Pancreas (tissue), 10 donors: ENCODE measurements around the gene SMIM35. TPM values are rescaled to one million over a fixed set of nuclear protein-coding genes. Genes with fewer than 3 reads are reported as not detected.
A peak's percentile ranks its signal among the peaks of the same experiment; 100 is the strongest.

Experiments
- ATAC-seq, 4 donors: fragments of 200-7000 bp; cut with Tn5 transposase; one replicate each; pipeline versions ENCODE4 v1.8.0 to v1.9.1; 2020; ENCODE audit warnings: mild to moderate bottlenecking in 4 of 4, moderate library complexity in 4 of 4
- DNase-seq, 6 donors: peaks; one replicate each; pipeline ENCODE4 v3.0.0-alpha.2; 2020
- FAIRE-seq: peaks from 2 replicates; lab custom pipeline; 2012; peaks lifted over from hg19 to GRCh38; lab: Jason Lieb, UNC
- H3K27ac ChIP-seq, 4 donors: fragments of 200-600 bp; sonication (generic); 1 replicate in 3 of 4; 2 replicates in 1 of 4; pipeline versions ENCODE4 v1.5.0 to v1.8.0; 2020
- H3K27me3 ChIP-seq, 4 donors: fragments of 200-600 bp; one replicate each; pipeline ENCODE4 v1.8.0; 2021
- H3K36me3 ChIP-seq, 3 donors: fragments of 200-600 bp; sonication (generic) in 1 of 3; one replicate each; pipeline versions ENCODE4 v1.5.0 to v1.8.0; 2020 to 2021
- H3K4me1 ChIP-seq, 3 donors: fragments of 200-600 bp; one replicate each; pipeline ENCODE4 v1.8.0; 2021
- H3K4me3 ChIP-seq, 4 donors: fragments of 200-600 bp; sonication (generic) in 2 of 4; one replicate each; pipeline versions ENCODE4 v1.5.0 to v1.8.0; 2020 to 2021
- H3K9me3 ChIP-seq, 4 donors: fragments of 200-600 bp; one replicate each; pipeline ENCODE4 v1.8.0; 2021
- WGBS, 2 donors: extraction: QIAGEN DNeasy Blood & Tissue Kit; methylation state at CpG; one replicate each; pipeline ENCODE4 v1.1.7; 2013; 5-methylcytosine and 5-hydroxymethylcytosine counted together
- intact Hi-C, 3 donors: fragments of 100-400 bp; cut with DNase I; formaldehyde crosslinking; loops; one replicate each; pipeline versions ENCODE4 v1.11.1 to v1.14.2; 2022
- polyA plus RNA-seq, 2 donors: library from polyadenylated mRNA; stranded (reverse); fragments of 200-250 nt; gene quantifications; one replicate each; pipeline ENCODE4 v1.2.3, GENCODE V29; 2013
- total RNA-seq, 6 donors: library from RNA; stranded (reverse); fragmentation: NEBNext Ultra II Directional in 4 of 6; extraction: Animal tissue kit (Norgen Biotek cat#: 25700) in 4 of 6; gene quantifications; one replicate each; pipeline versions ENCODE4 v1.2.1 to v1.2.4, GENCODE V29; 2021 to 2023
- TF ChIP-seq, protein P1 (sequence below), 4 donors: fragments of 200-600 bp; sonication (generic) in 3 of 4; IDR thresholded peaks; one replicate each; pipeline versions ENCODE4 v1.5.0 to v1.8.0; 2021; ENCODE audit warnings: antibody characterized with exemption in 4 of 4
- donor health status: healthy with polysubstance abuse.
- donor health status: DM: no; HTN: no; CAD: no; lungs with moderate emphysema.
- donor health status: DM: no; HTN: no; CAD: no.
- donor health status: control.
- donor health status: control.
- donor health status: Bipolar disorder and iron deficiency.
- donor health status: DM: yes; HTN: yes; CAD: no.
- donor health status: DM: no; HTN: no; CAD: no.
- donor health status: DM: no; HTN: no; CAD: no.
- donor health status: DM: yes; HTN: yes; CAD: no.

Gene SMIM35
- total and polyA plus RNA-seq, 8 donors = 0.02 TPM; not detected in 7

DNA sequence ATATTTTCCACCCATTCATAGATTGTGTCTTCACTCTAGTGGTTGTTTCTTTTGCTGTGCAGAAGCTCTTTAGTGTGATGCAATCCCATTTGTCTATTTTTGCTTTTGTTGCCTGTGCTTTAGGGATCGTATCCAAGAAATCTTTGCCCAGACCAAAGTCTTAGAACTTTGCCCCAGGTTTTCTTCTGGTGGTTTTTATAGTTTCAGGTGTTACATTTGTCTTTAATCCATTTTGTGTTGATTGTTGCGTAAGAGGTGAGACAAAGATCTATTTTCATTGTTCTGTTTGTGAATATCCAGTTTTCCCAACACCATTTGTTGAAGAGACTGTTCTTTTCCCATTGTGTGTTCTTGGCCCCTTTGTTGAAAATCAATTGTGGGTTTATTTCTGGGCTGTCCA lies 94.1 kb downstream of the SMIM35 start:
- DNase-seq (no peak), ATAC-seq (no peak), FAIRE-seq (no peak)
- TF ChIP-seq, protein P1, sequence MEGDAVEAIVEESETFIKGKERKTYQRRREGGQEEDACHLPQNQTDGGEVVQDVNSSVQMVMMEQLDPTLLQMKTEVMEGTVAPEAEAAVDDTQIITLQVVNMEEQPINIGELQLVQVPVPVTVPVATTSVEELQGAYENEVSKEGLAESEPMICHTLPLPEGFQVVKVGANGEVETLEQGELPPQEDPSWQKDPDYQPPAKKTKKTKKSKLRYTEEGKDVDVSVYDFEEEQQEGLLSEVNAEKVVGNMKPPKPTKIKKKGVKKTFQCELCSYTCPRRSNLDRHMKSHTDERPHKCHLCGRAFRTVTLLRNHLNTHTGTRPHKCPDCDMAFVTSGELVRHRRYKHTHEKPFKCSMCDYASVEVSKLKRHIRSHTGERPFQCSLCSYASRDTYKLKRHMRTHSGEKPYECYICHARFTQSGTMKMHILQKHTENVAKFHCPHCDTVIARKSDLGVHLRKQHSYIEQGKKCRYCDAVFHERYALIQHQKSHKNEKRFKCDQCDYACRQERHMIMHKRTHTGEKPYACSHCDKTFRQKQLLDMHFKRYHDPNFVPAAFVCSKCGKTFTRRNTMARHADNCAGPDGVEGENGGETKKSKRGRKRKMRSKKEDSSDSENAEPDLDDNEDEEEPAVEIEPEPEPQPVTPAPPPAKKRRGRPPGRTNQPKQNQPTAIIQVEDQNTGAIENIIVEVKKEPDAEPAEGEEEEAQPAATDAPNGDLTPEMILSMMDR (IDR thresholded peaks at IDR 0.05) = no peak
- Histone ChIP-seq H3K27me3 (no peaks in the 10 kb centered on the region), H3K36me3 (no peaks in the 10 kb centered on the region), H3K4me1 (no peaks in the 10 kb centered on the region), H3K9me3 (no peaks in the 10 kb centered on the region), H3K4me3 (no peak overlapping the region), H3K27ac (no peak overlapping the region)
- 85 to 94% methylated on average over 2 of the region's 2 CpGs for WGBS, 2 donors
- intact Hi-C loops = no loop called here

DNA sequence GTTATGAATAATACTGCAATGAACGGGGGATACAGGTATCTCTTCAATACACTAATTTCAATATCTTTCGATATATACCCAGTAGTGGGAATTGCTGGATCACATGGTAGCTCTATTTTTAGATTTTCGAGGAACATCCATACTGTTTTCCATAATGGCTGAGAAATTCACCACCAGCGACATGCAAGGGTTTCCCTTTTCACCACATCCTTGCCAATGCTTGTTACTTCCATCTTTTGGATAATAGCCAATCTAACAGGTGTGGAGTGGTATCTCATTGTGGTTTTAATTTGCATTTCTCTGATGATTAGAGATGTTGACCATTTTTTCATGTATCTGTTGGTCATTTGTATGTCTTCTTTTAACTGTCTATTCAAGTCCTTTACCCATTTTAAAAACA lies 94.6 kb downstream of the SMIM35 start:
- H3K36me3 ChIP-seq = no peaks in the 10 kb centered on the region
- FAIRE-seq = no peak
- H3K4me3 ChIP-seq = no peak overlapping the region
- WGBS, 2 donors = 76 to 91% methylated on average over 4 of the region's 4 CpGs
- TF ChIP-seq, protein P1 (IDR thresholded peaks at IDR 0.05) = no peak
- no peaks in the 10 kb centered on the region for H3K27me3 ChIP-seq
- H3K4me1 ChIP-seq = no peaks in the 10 kb centered on the region
- intact Hi-C loops = no loop called here
- no peak for DNase-seq
- H3K9me3 ChIP-seq = no peaks in the 10 kb centered on the region
- H3K27ac ChIP-seq = no peak overlapping the region
- ATAC-seq = no peak

DNA sequence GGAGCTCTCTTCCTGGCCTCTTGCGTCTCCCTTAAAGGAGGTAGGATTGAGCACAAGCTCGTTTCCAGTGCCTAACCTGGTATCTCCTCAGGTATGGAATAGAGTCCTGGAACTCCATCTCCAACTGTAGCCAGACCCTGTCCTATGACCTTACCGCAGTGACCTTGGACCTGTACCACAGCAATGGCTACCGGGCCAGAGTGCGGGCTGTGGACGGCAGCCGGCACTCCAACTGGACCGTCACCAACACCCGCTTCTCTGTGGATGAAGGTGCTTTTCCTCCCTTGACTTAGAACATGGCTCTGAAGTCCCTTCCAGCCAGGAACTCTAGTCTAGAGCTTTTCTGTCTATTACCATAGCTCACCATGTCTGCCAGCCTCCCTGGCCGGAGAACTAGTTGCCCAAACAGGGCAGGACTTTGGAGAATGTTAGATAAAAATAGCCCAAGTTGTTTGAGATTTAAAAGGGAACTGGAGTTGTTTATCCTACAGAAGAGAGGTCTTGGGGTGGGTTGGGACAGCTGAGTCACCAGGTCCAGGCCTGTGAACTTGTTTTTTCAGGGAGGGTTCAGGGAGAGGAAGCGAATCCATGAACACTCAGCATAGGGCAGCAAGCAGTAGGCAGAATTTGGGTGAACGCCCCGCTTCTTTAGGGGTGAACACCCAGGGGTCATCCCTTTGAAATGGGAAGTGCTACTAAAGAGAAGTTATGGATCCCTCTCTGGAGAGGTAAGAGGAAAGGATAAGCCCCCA lies 97.2 kb downstream of the SMIM35 start:
- H3K36me3 ChIP-seq = no peaks in the 10 kb centered on the region
- H3K4me1 ChIP-seq = no peaks in the 10 kb centered on the region
- FAIRE-seq (no peak), ATAC-seq (peak in 2 of 4 donors; percentile 7 to 9), DNase-seq (no peak)
- no peaks in the 10 kb centered on the region for H3K9me3 ChIP-seq
- H3K4me3 ChIP-seq = peak overlapping the region in 1 of 4 donors; percentile 15
- H3K27me3 ChIP-seq = no peaks in the 10 kb centered on the region
- TF ChIP-seq, protein P1 (IDR thresholded peaks at IDR 0.05) = no peak
- WGBS, 2 donors = 89 to 94% methylated on average over 13 of the region's 13 CpGs
- intact Hi-C loops = no loop called here
- H3K27ac ChIP-seq = peak overlapping the region in 1 of 4 donors; percentile 40

DNA sequence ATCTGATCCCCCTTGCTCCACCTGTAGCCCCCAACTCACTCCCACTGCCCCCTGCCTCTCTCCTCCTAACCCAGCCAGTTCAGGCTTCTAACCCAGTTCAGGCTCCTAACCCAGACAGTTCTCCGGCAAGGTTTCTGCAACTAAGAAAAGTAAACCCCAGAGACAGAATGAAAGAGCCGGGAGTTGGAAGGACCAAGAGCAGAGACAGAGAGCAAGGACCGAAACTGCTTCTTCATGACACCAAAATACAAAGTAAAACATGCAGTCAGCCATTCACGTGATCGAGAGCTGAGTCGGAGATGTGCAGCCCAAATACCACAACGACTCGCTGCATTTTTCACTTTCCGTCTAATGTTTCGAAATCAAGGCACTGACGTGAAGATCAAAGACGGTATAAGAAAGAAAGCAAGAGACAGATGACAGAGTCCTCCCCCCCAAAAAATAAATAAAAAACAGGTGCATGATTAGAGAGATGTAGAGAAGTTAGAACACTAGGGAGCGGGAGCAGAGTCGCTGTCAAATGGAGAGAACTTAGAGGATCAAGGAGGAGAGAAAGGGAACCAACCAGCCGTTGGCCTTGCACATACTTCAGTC lies 99.7 kb downstream of the SMIM35 start:
- Histone ChIP-seq H3K4me1 (no peaks in the 10 kb centered on the region), H3K9me3 (no peaks in the 10 kb centered on the region), H3K27me3 (no peaks in the 10 kb centered on the region), H3K4me3 (peak overlapping the region in 2 of 4 donors; percentile 43 to 58), H3K27ac (peak overlapping the region in 2 of 4 donors; percentile 62 to 67), H3K36me3 (no peaks in the 10 kb centered on the region)
- ATAC-seq (no peak), FAIRE-seq (no peak), DNase-seq (no peak)
- intact Hi-C loops = no loop called here
- TF ChIP-seq, protein P1 (IDR thresholded peaks at IDR 0.05) = no peak
- WGBS, 2 donors = 60 to 66% methylated on average over 15 of the region's 15 CpGs
